C4-2B (cell line): ENCODE data around the gene TAP2.

Experiments used
- H3K27ac ChIP-seq: fragments of 450-650 bp; 2 replicates; pipeline ENCODE4 v1.5.1; 2017
- CTCF ChIP-seq: fragments of 450-650 bp; conservative IDR thresholded peaks from 2 replicates; pipeline ENCODE4 v1.5.1; 2017; ENCODE audit warnings: mild to moderate bottlenecking
- ZFX ChIP-seq: fragments of 450-650 bp; IDR thresholded peaks from 2 replicates; pipeline ENCODE4 v1.6.1; 2017

TAP2 gene

GRCh38 chr6:32862725-32863124 is 24.2 kb upstream of the TAP2 start:
- TF ChIP-seq CTCF (no peak), ZFX (no peak)
- H3K27ac ChIP-seq, result no peak overlapping the region

GRCh38 chr6:32860674-32861073 is 22.1 kb upstream of the TAP2 start:
- TF ChIP-seq ZFX, result no peak
- TF ChIP-seq CTCF, result no peak
- H3K27ac ChIP-seq, result no peak overlapping the region

GRCh38 chr6:32858194-32858593 is 19.7 kb upstream of the TAP2 start:
- no peak overlapping the region for H3K27ac ChIP-seq
- TF ChIP-seq ZFX (no peak), CTCF (no peak)

GRCh38 chr6:32857156-32857891 is 18.8 kb upstream of the TAP2 start:
- TF ChIP-seq ZFX (no peak), CTCF (no peak)
- no peak overlapping the region for H3K27ac ChIP-seq

- TF ChIP-seq ZFX (no peak), CTCF (no peak)
- no peak overlapping the region for H3K27ac ChIP-seq
Measured at GRCh38 chr6:32855467-32856174, 17.1 kb upstream of the TAP2 start.

GRCh38 chr6:32854376-32855178 is 16.0 kb upstream of the TAP2 start:
- H3K27ac ChIP-seq, result no peak overlapping the region; the same call in 1 of the 2 replicates
- TF ChIP-seq ZFX (no peak), CTCF (no peak)
